H54 (cell line): ENCODE data around the gene HSD17B14.
A peak's percentile ranks its signal among the peaks of the same experiment; 100 is the strongest.

Source experiments
- DNase-seq: peaks from one replicate; pipeline ENCODE4 v3.0.0; 2011; ENCODE audit warnings: low spot score, mixed read lengths; ENCODE audit not compliant: insufficient read length
- FAIRE-seq: peaks from 3 replicates; lab custom pipeline; 2011; peaks lifted over from hg19 to GRCh38; lab: Jason Lieb, UNC
- POLR2A ChIP-seq: IDR thresholded peaks from 2 replicates; pipeline ENCODE4 v1.6.1; 2011; ENCODE audit warnings: low read depth, mild to moderate bottlenecking, low read length

The HSD17B14 gene

DNA sequence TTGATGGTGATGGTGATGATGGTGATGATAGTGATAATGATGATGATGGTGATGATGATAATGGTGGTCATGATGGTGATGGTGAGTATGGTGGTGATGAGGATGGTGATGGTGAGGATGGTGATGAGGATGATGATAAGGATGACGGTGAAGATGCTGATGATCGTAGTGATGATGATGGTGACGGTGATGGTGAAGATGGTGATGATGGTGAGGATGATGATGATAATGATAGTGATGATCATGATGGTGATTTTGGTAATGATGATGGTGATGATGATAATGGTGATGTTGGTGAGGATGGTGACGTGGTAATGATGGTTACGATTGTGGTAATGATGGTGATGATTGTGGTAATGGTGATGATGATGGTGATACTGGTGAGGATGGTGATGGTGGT, 14.7 kb downstream of the HSD17B14 start:
- TF ChIP-seq POLR2A: no peak
- DNase-seq (no peak), FAIRE-seq (no peak)

DNA sequence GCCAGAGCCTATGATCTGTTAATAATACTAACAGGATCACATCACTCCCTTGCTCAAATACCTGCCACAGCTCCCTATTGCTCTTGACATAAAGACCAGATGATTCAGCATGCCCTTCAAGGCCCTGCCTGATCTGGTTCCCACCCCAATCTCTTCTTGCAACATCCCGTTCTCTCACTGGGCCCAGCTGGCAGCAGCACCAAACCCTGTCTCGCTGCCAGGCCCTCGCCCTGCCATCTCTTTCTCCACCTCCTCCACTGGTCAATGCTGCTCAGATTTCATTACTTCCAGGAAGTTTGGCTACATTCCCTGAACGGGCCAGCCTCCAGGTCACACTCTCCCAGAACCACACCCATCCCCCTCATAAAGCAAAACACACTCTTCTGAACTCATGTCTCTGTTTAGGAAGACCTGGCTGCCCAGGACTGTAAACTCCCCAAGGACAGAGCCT, 16.9 kb downstream of the HSD17B14 start:
- DNase-seq: peak; percentile 33
- FAIRE-seq: peak; percentile 20
- TF ChIP-seq POLR2A: no peak

DNA sequence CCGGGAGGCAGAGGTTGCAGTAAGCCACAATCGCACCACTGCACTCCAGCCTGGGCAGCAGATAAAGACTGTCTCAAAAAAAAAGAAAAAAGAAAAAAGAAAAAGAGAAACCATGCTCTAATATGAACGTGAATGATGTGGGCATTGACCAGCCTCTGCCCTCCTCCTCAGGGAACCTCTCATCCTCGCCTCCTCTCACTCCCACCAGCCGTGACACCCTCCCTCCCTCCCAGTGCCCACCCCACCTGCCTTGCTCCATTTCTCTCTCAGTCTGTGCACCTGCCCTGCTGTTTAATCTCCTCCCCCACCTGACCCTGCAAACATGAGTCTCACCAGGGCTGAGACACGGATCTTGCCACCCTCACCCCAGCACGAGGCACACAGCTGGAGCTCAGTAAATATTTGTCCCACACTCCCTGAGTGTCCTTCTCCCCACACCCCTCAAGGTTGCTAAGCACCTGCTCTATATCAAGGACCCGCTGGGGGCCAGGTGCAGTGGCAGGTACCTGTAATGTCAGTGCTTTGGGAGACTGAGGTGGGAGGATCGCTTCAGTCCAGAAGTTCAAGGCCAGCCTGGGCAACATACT, 18.0 kb downstream of the HSD17B14 start:
- FAIRE-seq (no peak), DNase-seq (no peak)
- no peak for TF ChIP-seq POLR2A

DNA sequence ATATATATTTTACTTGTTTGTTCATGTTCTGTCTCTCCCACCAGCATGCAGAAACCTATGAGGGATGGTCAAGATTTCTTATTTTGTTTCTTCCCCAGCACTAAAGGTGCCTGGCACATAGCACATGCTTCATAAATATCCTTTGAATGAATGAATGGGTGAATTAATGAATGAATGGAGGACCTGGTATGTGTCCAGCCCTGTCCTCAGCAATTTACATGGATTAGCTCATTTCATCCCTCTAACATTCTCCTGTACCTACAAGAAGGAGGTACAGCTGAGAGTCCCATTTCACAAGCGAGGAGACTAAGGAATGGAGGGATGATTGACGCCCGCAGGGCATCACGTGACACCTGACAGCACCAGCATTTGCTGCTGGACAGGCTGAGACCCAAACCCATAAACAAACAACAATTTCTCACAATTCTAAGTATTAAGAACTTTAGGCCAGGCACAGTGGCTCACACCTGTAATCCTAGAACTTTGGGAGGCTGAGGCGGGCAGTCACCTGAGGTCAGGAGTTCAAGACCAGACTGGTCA, 18.6 kb downstream of the HSD17B14 start:
- no peak for DNase-seq
- no peak for FAIRE-seq
- no peak for TF ChIP-seq POLR2A

DNA sequence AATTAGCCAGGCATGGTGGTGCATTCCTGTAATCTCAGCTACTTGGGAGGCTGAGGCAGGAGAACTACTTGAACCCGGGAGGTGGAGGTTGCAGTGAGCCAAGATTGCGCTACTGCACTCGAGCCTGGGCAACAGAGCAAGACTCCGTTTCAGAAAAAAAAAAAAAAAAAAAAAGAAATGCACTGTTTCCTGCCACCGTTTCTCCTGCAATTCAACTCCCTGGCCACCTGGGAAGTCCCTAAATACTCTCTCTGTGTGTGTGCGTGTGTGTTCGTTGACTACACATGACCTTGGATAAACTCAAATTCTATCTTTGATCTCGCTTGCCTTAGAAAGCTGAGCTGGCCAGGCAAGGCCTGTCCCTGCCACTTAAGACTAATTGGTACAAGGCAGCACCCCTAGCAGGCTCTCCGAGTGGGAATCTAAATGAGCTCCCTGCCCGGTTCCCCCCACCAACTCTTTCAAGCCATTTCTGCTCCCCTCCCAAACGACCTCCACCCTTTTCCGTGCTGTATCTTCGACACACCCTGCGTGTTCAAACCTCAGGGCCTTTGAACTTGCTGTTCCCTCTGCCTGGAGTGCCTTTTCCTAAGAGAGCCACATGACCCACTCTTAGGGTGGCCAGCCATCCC, 20.3 kb downstream of the HSD17B14 start:
- no peak for TF ChIP-seq POLR2A
- FAIRE-seq: no peak
- DNase-seq: no peak

DNA sequence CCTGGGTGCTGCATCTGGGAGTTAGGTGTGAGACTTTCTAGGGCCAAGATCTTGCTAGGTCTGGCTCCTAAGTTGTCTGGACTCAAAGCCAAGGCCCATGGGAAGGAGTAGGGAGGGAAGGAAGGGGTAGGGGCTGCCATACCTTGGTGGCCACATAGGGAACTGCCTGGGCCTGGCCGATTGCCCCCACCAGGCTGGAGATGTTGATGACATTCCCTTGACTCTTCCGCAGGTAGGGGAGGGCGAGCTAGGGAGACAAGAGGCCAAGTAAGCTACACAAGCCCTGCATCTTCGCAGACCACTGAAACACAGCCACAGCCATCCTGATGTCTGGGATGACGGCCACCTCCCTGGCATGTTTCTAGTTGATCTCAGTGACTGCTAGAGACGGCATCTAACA, 21.4 kb downstream of the HSD17B14 start:
- FAIRE-seq (no peak), DNase-seq (no peak)
- TF ChIP-seq POLR2A: no peak

DNA sequence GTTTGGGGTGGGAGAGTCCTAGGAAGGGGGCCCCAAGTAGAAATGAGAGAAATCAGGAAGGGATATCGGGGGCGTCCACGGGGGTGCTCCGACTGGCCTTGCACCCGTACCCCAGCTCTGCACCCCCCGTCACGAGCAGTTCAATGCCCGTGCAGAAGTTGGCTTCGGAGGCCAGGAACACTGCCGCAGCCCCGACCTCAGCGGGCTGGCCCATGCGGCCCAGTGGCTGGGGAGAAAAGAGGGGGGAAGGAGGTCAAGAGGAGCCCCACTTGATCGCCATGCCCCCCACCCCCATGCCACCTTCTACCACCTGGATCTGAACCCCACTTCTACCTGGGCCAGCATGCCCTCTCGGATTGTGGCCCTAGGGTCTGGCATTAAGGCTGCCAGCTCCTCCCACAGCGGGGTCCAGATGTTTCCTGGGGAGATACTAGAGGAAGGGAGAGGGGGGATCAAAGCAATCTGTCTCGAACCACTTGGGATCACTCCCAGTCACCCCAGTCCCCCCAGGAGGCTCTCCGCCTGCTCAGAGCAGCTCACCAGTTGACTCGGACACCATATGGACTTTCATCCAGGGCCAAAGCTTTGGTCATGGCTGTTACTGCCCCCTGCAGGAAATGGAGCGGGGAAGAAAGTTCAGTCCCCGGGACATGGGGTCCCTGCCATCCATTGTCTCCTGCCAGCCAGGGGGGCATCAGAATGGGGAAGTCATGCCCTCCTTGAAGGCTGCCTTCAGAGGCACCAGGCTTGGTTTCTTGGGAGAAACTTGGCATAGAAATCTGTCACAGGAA, 23.0 kb downstream of the HSD17B14 start:
- TF ChIP-seq POLR2A: no peak
- FAIRE-seq (no peak), DNase-seq (no peak)

DNA sequence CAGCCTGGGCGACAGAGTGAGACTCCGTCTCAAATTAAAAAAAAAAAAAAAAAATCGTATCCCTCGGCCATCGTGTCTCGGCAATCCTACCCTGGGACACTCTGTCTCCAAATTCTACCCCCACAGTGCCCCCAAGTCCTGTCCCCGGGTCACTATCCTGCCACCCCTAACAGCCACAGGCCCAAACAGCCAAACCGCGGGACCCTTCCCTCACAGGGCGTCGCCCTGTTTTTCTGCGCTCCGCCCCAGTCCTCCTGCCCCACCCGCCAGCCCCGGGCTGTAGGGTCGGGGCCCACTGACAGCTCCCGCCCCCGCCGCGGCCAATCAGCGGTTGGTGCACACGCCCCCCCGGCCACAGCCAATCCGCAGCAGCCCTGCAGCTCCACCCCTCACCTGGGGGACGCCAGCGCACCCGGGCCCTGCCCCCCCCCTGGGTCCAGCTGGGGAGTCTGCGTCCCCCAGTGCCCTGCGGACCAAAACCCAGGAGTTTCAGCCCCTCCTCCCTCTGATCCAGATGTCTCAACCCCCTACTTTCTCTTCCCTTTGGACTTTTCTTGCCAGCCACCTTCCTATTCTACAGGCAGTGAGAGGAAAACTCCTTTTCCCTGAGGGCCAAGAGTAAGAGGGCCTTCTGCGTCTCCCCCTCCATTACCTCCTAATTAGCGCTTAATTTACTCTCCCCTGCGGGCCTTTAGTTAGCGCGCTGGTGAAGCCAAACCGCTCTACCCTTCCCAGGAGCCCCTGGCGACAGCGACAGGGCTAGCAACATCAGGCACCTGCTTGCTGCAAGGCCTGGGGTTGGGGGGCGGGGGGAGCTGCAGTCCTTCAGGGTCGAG, 24.0 kb downstream of the HSD17B14 start:
- FAIRE-seq: no peak
- peak; percentile 70 for DNase-seq
- TF ChIP-seq POLR2A: no peak

DNA sequence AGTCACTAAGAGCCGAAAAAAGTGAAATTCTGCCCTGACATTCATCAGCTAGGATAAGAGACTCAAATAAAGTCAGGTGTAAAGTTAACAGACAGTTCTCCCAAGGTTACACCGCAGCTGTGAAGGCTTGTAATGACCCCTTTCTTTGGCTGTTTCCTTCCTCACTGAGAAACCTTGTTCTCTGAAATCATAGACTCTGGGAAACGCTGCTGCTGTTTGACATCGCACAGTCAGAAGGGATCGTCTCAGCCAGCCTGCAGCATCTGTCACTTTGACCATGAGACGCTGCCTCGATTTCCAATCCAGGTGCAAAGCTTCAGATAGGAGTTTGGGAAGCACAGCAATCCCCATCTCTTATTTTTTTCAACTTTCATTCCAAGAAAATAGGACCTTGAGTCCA, 26.1 kb downstream of the HSD17B14 start:
- no peak for TF ChIP-seq POLR2A
- no peak for FAIRE-seq
- no peak for DNase-seq

DNA sequence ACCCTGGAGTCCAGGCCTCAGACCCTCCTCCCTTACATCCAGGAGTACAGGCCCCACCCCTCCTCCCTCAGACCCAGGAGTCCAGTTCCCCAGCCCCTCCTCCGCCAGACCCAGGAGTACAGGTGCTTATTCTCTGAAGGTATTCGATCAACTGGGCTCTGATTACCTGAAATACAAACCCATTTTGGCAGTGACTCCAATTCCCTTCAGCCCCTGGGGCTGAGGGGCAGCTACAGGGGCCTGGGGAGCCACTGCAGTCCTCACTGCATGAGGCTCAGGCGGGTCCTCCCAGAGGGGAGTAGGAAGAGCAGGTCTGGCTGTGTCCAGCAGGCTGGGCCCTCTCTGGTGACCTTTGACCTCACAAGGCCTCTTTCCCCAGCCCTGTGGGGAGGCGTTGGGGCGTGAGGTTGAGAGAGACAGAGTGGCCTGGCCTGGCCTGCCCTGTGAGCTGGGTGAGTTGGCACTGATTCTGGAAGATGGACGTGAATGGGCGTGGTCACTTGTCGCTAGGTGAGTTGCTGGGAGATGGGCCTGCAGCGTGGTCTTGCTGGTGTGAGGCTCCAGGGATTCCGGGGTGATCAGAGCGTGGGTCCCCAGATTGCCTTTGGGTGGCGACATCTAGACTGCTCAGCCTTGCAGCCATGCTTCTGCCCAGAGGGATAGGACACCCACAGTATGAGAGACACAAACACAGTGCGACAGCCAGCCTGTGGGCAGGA, 28.5 kb downstream of the HSD17B14 start:
- no peak for DNase-seq
- no peak for TF ChIP-seq POLR2A
- FAIRE-seq: no peak

DNA sequence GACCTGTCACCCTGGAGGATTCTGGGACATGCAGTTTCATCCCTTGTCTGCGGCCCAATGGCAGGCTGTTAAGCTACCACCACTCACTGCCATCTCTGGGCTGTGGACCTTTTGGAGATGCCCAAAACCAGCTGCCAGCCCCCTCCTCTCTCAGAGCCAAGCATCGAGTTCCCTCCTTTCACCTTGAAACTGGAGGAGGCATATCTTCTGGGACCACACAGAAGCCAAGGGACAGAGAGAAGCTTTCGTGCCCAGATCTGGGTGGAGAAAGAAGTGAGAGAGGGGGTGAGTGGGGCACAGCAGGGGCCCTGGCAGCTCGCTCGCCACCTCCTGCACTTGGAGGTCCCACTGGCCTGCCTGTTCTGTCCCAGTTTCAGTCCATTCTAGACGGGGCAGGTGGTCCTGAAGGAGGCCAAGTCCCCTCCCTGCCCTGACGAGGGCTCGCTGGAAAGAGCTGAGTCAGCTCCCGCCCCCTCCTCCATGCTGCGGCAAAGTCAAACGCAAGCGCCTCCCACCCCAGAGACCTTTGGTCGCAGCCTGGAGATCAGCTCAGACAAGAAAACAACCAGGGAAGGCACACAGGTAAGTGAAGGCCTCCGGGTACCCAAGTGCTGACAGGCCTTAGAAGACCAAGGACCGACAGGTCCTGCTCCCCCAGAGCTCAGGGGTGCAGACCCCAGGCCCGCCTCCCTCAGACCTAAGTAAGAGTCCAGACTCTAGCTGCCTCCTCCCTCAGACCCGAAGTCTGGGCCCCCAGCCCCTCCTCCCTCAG, 29.3 kb downstream of the HSD17B14 start:
- no peak for TF ChIP-seq POLR2A
- DNase-seq: no peak
- no peak for FAIRE-seq

DNA sequence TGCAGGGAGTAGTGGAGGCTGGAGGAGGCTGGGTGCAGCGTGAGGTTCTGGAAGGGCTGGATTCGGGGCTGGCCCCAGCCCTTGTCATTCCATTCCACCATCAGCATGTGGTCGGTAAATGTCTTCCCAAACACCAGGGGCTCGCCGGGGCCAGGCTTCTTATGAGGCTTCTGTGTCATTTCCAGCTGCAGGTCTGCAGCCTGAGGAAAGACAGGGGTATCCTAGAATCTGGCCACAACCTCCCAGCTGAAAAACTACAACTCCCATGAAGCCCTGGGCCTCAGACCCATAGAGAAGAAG, 29.8 kb downstream of the HSD17B14 start:
- DNase-seq: no peak
- TF ChIP-seq POLR2A: no peak

More for the DNA sequence above, 29.8 kb downstream of the HSD17B14 start:
- FAIRE-seq: no peak
